GM12891 (cell line): Measurements from ENCODE around the gene CSNK1A1L.

Experiments used
- POLR2A ChIP-seq: IDR thresholded peaks from 2 replicates; pipeline ENCODE4 v1.6.1; 2011; ENCODE audit warnings: low read depth, low read length, control low read depth
- POLR2AphosphoS5 ChIP-seq: IDR thresholded peaks from 2 replicates; pipeline ENCODE4 v1.6.1; 2011; ENCODE audit warnings: low read depth, low read length, control low read depth
- POU2F2 ChIP-seq: IDR thresholded peaks from 2 replicates; pipeline ENCODE4 v1.6.1; 2011; ENCODE audit warnings: low read depth, mild to moderate bottlenecking, control low read depth, low read length, moderate library complexity
- SPI1 ChIP-seq: IDR thresholded peaks from 2 replicates; pipeline ENCODE4 v1.6.1; 2011; ENCODE audit warnings: low read depth, low read length, control low read depth
- TAF1 ChIP-seq: IDR thresholded peaks from 2 replicates; pipeline ENCODE4 v1.6.1; 2011; ENCODE audit warnings: low read depth, low read length, control low read depth

DNA sequence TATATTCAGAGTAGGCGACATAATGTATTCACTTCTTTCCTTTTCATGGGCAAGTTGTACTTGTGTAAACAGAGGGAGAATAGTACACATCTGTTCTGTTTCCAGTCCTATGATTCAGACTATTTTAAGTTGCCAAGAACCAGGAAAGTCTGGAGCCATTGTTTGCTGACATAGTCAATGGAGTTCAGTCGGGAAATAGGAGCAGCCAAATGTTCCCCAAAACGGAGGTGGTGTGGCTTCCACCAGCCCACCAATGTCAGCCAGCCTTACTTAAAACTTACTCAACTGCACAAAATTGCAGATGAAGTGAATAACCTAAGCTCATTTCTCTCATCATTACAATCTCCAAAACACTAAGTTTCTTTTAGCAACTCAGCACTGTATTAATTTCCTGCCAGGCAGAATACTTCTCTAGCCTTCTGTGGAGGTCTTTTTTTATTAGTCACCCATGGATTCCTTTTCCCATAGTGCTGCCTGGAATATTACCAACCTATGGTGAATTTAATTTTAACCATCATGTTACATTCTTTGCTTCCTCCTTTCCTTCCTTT lies 22.3 kb upstream of the CSNK1A1L start:
- no peak for TF ChIP-seq POLR2A
- no peak for TF ChIP-seq POLR2AphosphoS5
- no peak for TF ChIP-seq TAF1
- TF ChIP-seq POU2F2: no peak
- TF ChIP-seq SPI1: no peak
